Loucy (cell line): ENCODE data around the gene CHM.

Experiments used
- H2AFZ ChIP-seq: fragments of 200-600 bp; sonication (generic); 2 replicates; pipeline ENCODE4 v1.6.0; 2016; ENCODE audit warnings: antibody characterized with exemption, mild to moderate bottlenecking, low read length, moderate library complexity
- H3F3A ChIP-seq: fragments of 200-600 bp; 2 replicates; pipeline ENCODE4 v1.6.0; 2016; ENCODE audit warnings: antibody characterized with exemption, low read depth, mild to moderate bottlenecking
- H3K27me3 ChIP-seq: fragments of 200-600 bp; sonication (generic); 2 replicates; pipeline ENCODE4 v1.6.1; 2014; ENCODE audit warnings: low read length, mild to moderate bottlenecking; ENCODE audit not compliant: insufficient read depth, poor library complexity, severe bottlenecking
- H3K36me3 ChIP-seq: fragments of 200-600 bp; sonication (generic); 2 replicates; pipeline ENCODE4 v1.6.1; 2016; ENCODE audit warnings: low read length; ENCODE audit not compliant: insufficient read depth
- H3K4me1 ChIP-seq: fragments of 200-600 bp; sonication (generic); 2 replicates; pipeline ENCODE4 v1.5.1; 2014; ENCODE audit warnings: low read length, mild to moderate bottlenecking; ENCODE audit not compliant: insufficient read depth, poor library complexity, severe bottlenecking
- H3K4me2 ChIP-seq: fragments of 200-600 bp; sonication (generic); 2 replicates; pipeline ENCODE4 v1.6.0; 2014; ENCODE audit warnings: antibody characterized with exemption, low read length, low read depth, mild to moderate bottlenecking; ENCODE audit not compliant: poor library complexity, severe bottlenecking
- H3K4me3 ChIP-seq: fragments of 200-600 bp; sonication (generic); 2 replicates; pipeline ENCODE4 v1.5.1; 2014; ENCODE audit warnings: low read length, mild to moderate bottlenecking, mixed read lengths; ENCODE audit not compliant: poor library complexity, severe bottlenecking
- H3K79me2 ChIP-seq: fragments of 200-600 bp; sonication (generic); 2 replicates; pipeline ENCODE4 v1.6.1; 2014; ENCODE audit warnings: low read length; ENCODE audit not compliant: insufficient read depth
- H3K9ac ChIP-seq: fragments of 200-600 bp; sonication (generic); 2 replicates; pipeline ENCODE4 v1.6.0; 2014; ENCODE audit warnings: mild to moderate bottlenecking, low read depth, low read length, moderate library complexity; ENCODE audit not compliant: poor library complexity, severe bottlenecking
- H3K9me2 ChIP-seq: fragments of 200-600 bp; sonication (generic); replicated peaks from 2 replicates; pipeline ENCODE4 v1.6.1; 2016; ENCODE audit warnings: low read depth, low read length, mixed read lengths
- H3K9me3 ChIP-seq: fragments of 200-600 bp; sonication (generic); 2 replicates; pipeline ENCODE4 v1.6.1; 2014; ENCODE audit warnings: mild to moderate bottlenecking, antibody characterized with exemption, low read length, low read depth; ENCODE audit not compliant: insufficient read depth
- H4K20me1 ChIP-seq: fragments of 200-600 bp; sonication (generic); 2 replicates; pipeline ENCODE4 v1.6.0; 2014; ENCODE audit warnings: antibody characterized with exemption, low read length, mild to moderate bottlenecking; ENCODE audit not compliant: insufficient read depth, poor library complexity, severe bottlenecking
- CTCF ChIP-seq: fragments of 200-600 bp; sonication (generic); conservative IDR thresholded peaks from 2 replicates; pipeline ENCODE4 v1.5.1; 2014; ENCODE audit warnings: mild to moderate bottlenecking, antibody characterized with exemption, low read length
- EZH2phosphoT487 ChIP-seq: fragments of 200-600 bp; IDR thresholded peaks from 2 replicates; pipeline ENCODE4 v1.6.1; 2018; ENCODE audit warnings: antibody characterized with exemption, mild to moderate bottlenecking, moderate library complexity, borderline replicate concordance

Gene CHM

GRCh38 chrX:85930099-85930498, 117.3 kb downstream of the CHM start:
- no peak for TF ChIP-seq EZH2phosphoT487
- TF ChIP-seq CTCF, result no peak
- H3K9me2 ChIP-seq, result no peaks in the 10 kb centered on the region
- no peak overlapping the region for H3K4me3 ChIP-seq
- H3K36me3 ChIP-seq, result no peaks in the 10 kb centered on the region
- no peaks in the 10 kb centered on the region for H3K79me2 ChIP-seq
- H3F3A ChIP-seq, result no peaks in the 10 kb centered on the region
- H2AFZ ChIP-seq, result no peak overlapping the region
- no peak overlapping the region for H3K9ac ChIP-seq
- H3K9me3 ChIP-seq, result no peaks in the 10 kb centered on the region
- H3K4me1 ChIP-seq, result no peaks in the 10 kb centered on the region
- no peaks in the 10 kb centered on the region for H3K27me3 ChIP-seq
- no peaks in the 10 kb centered on the region for H4K20me1 ChIP-seq
- H3K4me2 ChIP-seq, result no peak overlapping the region

- no peaks in the 10 kb centered on the region for H3K36me3 ChIP-seq
- H3K9me3 ChIP-seq, result no peaks in the 10 kb centered on the region
- TF ChIP-seq CTCF, result no peak
- no peak for TF ChIP-seq EZH2phosphoT487
- H4K20me1 ChIP-seq, result no peaks in the 10 kb centered on the region
- H3F3A ChIP-seq, result no peaks in the 10 kb centered on the region
- no peak overlapping the region for H2AFZ ChIP-seq
- H3K4me1 ChIP-seq, result no peaks in the 10 kb centered on the region
- H3K9me2 ChIP-seq, result no peaks in the 10 kb centered on the region
- no peaks in the 10 kb centered on the region for H3K79me2 ChIP-seq
- H3K9ac ChIP-seq, result no peak overlapping the region
- no peaks in the 10 kb centered on the region for H3K27me3 ChIP-seq
- no peak overlapping the region for H3K4me2 ChIP-seq
- H3K4me3 ChIP-seq, result no peak overlapping the region
Observed at GRCh38 chrX:85928606-85929005, 118.8 kb downstream of the CHM start.

- Histone ChIP-seq H3K4me2 (no peak overlapping the region), H3F3A (no peaks in the 10 kb centered on the region), H3K9ac (no peak overlapping the region), H3K36me3 (no peaks in the 10 kb centered on the region), H3K9me3 (no peaks in the 10 kb centered on the region), H3K79me2 (no peaks in the 10 kb centered on the region), H3K27me3 (no peaks in the 10 kb centered on the region), H3K9me2 (no peaks in the 10 kb centered on the region), H4K20me1 (no peaks in the 10 kb centered on the region), H3K4me3 (no peak overlapping the region), H2AFZ (no peak overlapping the region), H3K4me1 (no peaks in the 10 kb centered on the region)
- TF ChIP-seq CTCF (no peak), EZH2phosphoT487 (no peak)
Observed at GRCh38 chrX:85927740-85928139, 119.6 kb downstream of the CHM start.
